NOMO-1 treated with dmso at 0.1 percent for 144 hours (cell line): Measurements from ENCODE around the gene PHOX2A.

Experiments used
- DNase-seq: peaks from one replicate; lab custom pipeline; 2025; ENCODE audit not compliant: unreplicated experiment; lab: John Stamatoyannopoulos, UW

PHOX2A gene

GRCh38 chr11:72250661-72251464, 6.9 kb upstream of the PHOX2A start:
- no peak for DNase-seq

- DNase-seq: no peak
Observed at GRCh38 chr11:72249961-72250360, 6.0 kb upstream of the PHOX2A start.

- no peak for DNase-seq
Observed at GRCh38 chr11:72247584-72247983, 3.6 kb upstream of the PHOX2A start.

- DNase-seq: no peak
Observed at GRCh38 chr11:72245263-72245816, 1.4 kb upstream of the PHOX2A start.

GRCh38 chr11:72244361-72245262, 636 bp upstream of the PHOX2A start:
- DNase-seq: no peak

- no peak for DNase-seq
Observed at GRCh38 chr11:72243173-72244059, 560 bp downstream of the PHOX2A start.

GRCh38 chr11:72242141-72242540, 1.8 kb downstream of the PHOX2A start:
- no peak for DNase-seq

- DNase-seq: no peak
Observed at GRCh38 chr11:72241291-72241781, 2.6 kb downstream of the PHOX2A start.

- no peak for DNase-seq
Observed at GRCh38 chr11:72240461-72241290, 3.3 kb downstream of the PHOX2A start.

GRCh38 chr11:72239849-72240460, 4.0 kb downstream of the PHOX2A start:
- DNase-seq: no peak

- DNase-seq: peak; percentile 22
Observed at GRCh38 chr11:72239313-72239848, 4.6 kb downstream of the PHOX2A start.

- no peak for DNase-seq
Observed at GRCh38 chr11:72238492-72239312, 5.3 kb downstream of the PHOX2A start.

GRCh38 chr11:72238040-72238450, 5.9 kb downstream of the PHOX2A start:
- DNase-seq: peak; percentile 25

GRCh38 chr11:72237112-72237931, 6.7 kb downstream of the PHOX2A start:
- no peak for DNase-seq

- DNase-seq: no peak
Observed at GRCh38 chr11:72236774-72237111, 7.2 kb downstream of the PHOX2A start.

- DNase-seq: no peak
Observed at GRCh38 chr11:72236083-72236697, 7.8 kb downstream of the PHOX2A start.
